B cell (primary cell): ENCODE results near the gene ZNF3. TPM values are rescaled to one million over a fixed set of nuclear protein-coding genes. Genes with fewer than 3 reads are reported as not detected.

Source experiments
- ATAC-seq: fragments of 200-7000 bp; cut with Tn5 transposase; one replicate; pipeline ENCODE4 v1.10.0; 2021; ENCODE audit warnings: low read depth, mild to moderate bottlenecking, moderate number of reproducible peaks, moderate library complexity
- CTCF ChIA-PET: fragments of 350-600 bp; sonication (Branson Sonifier 250); formaldehyde crosslinking; loops from one replicate; lab custom pipeline; 2021; ENCODE audit warnings: antibody characterized with exemption, inconsistent platforms; lab: Charles Lee
- POLR2A ChIA-PET: fragments of 350-600 bp; sonication (Branson Sonifier 250); formaldehyde crosslinking; loops from one replicate; lab custom pipeline; 2021; ENCODE audit warnings: antibody characterized with exemption; lab: Charles Lee
- DNase-seq: peaks from one replicate; pipeline ENCODE4 v3.0.0; 2013
- H2AFZ ChIP-seq: 2 replicates; pipeline ENCODE4 v1.6.1; 2012; ENCODE audit warnings: mild to moderate bottlenecking, low read depth, low read length; ENCODE audit not compliant: insufficient read depth, poor library complexity, severe bottlenecking
- H3K27ac ChIP-seq, 2 donors: 1 replicate in 1 of 2; 2 replicates in 1 of 2; pipeline ENCODE4 v1.5.1; 2012 to 2013; ENCODE audit warnings: low read length in 2 of 2, mild to moderate bottlenecking in 2 of 2, moderate library complexity in 1 of 2
- H3K27me3 ChIP-seq, 4 experiments: fragments of 200-600 bp in 1 of 4; sonication (generic) in 1 of 4; replicated peaks in 1 of 4; 1 replicate in 2 of 4; 2 replicates in 2 of 4; pipeline versions ENCODE4 v1.6.1 to v1.7.0; 2013 to 2016; ENCODE audit warnings: low read length in 3 of 4, mild to moderate bottlenecking in 2 of 4, mixed read lengths in 1 of 4, moderate library complexity in 1 of 4; ENCODE audit not compliant: insufficient read depth in 4 of 4, control insufficient read depth in 3 of 4; ENCODE audit errors: control extremely low read depth in 1 of 4
- H3K36me3 ChIP-seq, 2 experiments: replicated peaks in 1 of 2; 1 replicate in 1 of 2; 2 replicates in 1 of 2; pipeline versions ENCODE4 v1.6.1 to v1.7.1; 2013; ENCODE audit warnings: low read length in 1 of 2; ENCODE audit not compliant: insufficient read depth in 2 of 2, control insufficient read depth in 1 of 2; ENCODE audit errors: control extremely low read depth in 1 of 2, extremely low read depth in 1 of 2
- H3K4me1 ChIP-seq, 2 donors: fragments of 200-600 bp in 1 of 2; sonication (generic) in 1 of 2; 1 replicate in 1 of 2; 2 replicates in 1 of 2; pipeline versions ENCODE4 v1.5.1 to v1.6.1; 2013 to 2017; ENCODE audit warnings: low read length in 2 of 2; ENCODE audit not compliant: control insufficient read depth in 2 of 2, insufficient read depth in 2 of 2
- H3K4me2 ChIP-seq: replicated peaks from 2 replicates; pipeline ENCODE3; 2012; ENCODE audit warnings: mild to moderate bottlenecking, low read depth, low read length; ENCODE audit not compliant: poor library complexity, severe bottlenecking
- H3K4me3 ChIP-seq, 5 experiments: fragments of 200-600 bp in 1 of 5; sonication (generic) in 1 of 5; 1 replicate in 3 of 5; 2 replicates in 2 of 5; pipeline versions ENCODE4 v1.5.1 to v1.7.0; 2011 to 2016; ENCODE audit warnings: low read length in 4 of 5, mild to moderate bottlenecking in 4 of 5, low read depth in 2 of 5, control low read depth in 1 of 5, moderate library complexity in 1 of 5; ENCODE audit not compliant: insufficient read depth in 1 of 5; ENCODE audit errors: control extremely low read depth in 1 of 5, extremely low read depth in 1 of 5
- H3K79me2 ChIP-seq: fragments of 200-600 bp; sonication (generic); one replicate; pipeline ENCODE4 v1.6.0; 2016; ENCODE audit warnings: low read length; ENCODE audit not compliant: control insufficient read depth, insufficient read depth
- H3K9ac ChIP-seq: fragments of 200-600 bp; sonication (generic); 2 replicates; pipeline ENCODE4 v1.6.1; 2017; ENCODE audit warnings: mild to moderate bottlenecking, low read length, moderate library complexity
- H3K9me3 ChIP-seq, 3 donors: one replicate each; pipeline versions ENCODE4 v1.6.1 to v1.7.1; 2013; ENCODE audit warnings: low read length in 2 of 3; ENCODE audit not compliant: control insufficient read depth in 2 of 3, insufficient read depth in 1 of 3; ENCODE audit errors: control extremely low read depth in 1 of 3
- H4K20me1 ChIP-seq: 2 replicates; pipeline ENCODE4 v1.6.0; 2012; ENCODE audit warnings: mild to moderate bottlenecking, low read length; ENCODE audit not compliant: insufficient read depth, control insufficient read depth, poor library complexity, severe bottlenecking
- H3K27ac Mint-ChIP-seq: one replicate; pipeline ENCODE4 v1.8.0; 2021; ENCODE audit warnings: mixed read lengths
- H3K27me3 Mint-ChIP-seq: one replicate; pipeline ENCODE4 v1.8.0; 2021; ENCODE audit warnings: mixed read lengths
- H3K4me1 Mint-ChIP-seq: one replicate; pipeline ENCODE4 v1.8.0; 2021; ENCODE audit warnings: mixed read lengths
- H3K4me3 Mint-ChIP-seq: one replicate; pipeline ENCODE4 v1.8.0; 2021; ENCODE audit warnings: mixed read lengths
- H3K9me3 Mint-ChIP-seq: one replicate; pipeline ENCODE4 v1.8.0; 2022; ENCODE audit warnings: mixed read lengths; ENCODE audit not compliant: insufficient read depth
- CTCF ChIP-seq: fragments of 200-600 bp; IDR thresholded peaks from one replicate; pipeline ENCODE4 v1.8.0; 2022; ENCODE audit warnings: antibody characterized with exemption, mild to moderate bottlenecking
- EZH2 ChIP-seq: IDR thresholded peaks from 2 replicates; pipeline ENCODE4 v1.6.1; 2012; ENCODE audit warnings: borderline replicate concordance, low read depth, mild to moderate bottlenecking, moderate library complexity, low read length; ENCODE audit not compliant: insufficient read depth, poor library complexity, severe bottlenecking
- WGBS: methylation state at CpG from one replicate; pipeline ENCODE4 v1.1.5; 2013; ENCODE audit warnings: missing lambda C conversion rate; ENCODE audit not compliant: insufficient coverage; 5-methylcytosine and 5-hydroxymethylcytosine counted together
- intact Hi-C: fragments of 100-400 bp; cut with micrococcal nuclease; formaldehyde crosslinking; loops from one replicate; pipeline ENCODE4 v1.10.0; 2022
- polyA plus RNA-seq: library from polyadenylated mRNA; depleted of rRNA; stranded (reverse); fragments of >200 nt; gene quantifications from 2 replicates; pipeline ENCODE4 v1.2.3, GENCODE V29; 2012
- total RNA-seq, 2 donors: library from RNA; stranded (reverse); fragments of 120-200 nt in 1 of 2; gene quantifications; 1 replicate in 1 of 2; 2 replicates in 1 of 2; pipeline versions ENCODE4 v1.2.3 to v1.2.4, GENCODE V29; 2013 to 2022

Gene ZNF3
- total and polyA plus RNA-seq, 2 donors (not counting 1 experiment from before 2014, with no cell fraction given): 19.2 to 44.8 TPM

- Histone ChIP-seq H3K79me2 (peaks cover 35% of the 10 kb centered on the region), H3K4me2 (no peak overlapping the region), H3K4me1 (peaks cover 10 to 15% of the 10 kb centered on the region in 2 donors), H3K9me3 (no peaks in the 10 kb centered on the region), H4K20me1 (peaks cover 49% of the 10 kb centered on the region), H3K9ac (no peak overlapping the region), H2AFZ (no peak overlapping the region), H3K27ac (no peak overlapping the region), H3K4me3 (no peak overlapping the region), H3K36me3 (peaks cover 2 to 89% of the 10 kb centered on the region in 2 experiments), H3K27me3 (no peaks in the 10 kb centered on the region)
- WGBS: 100% methylated on average over 3 of the region's 9 CpGs
- intact Hi-C loops: no loop called here
- Mint-ChIP-seq H3K4me1 (peaks cover 29% of the 10 kb centered on the region), H3K27ac (no peak overlapping the region), H3K4me3 (no peak overlapping the region), H3K9me3 (no peaks in the 10 kb centered on the region), H3K27me3 (no peaks in the 10 kb centered on the region)
- no peak for ATAC-seq
- DNase-seq: no peak
- ChIA-PET CTCF (no interaction called here), POLR2A (interaction anchor here (0.5 kb wide), 1 partner anchor 990 kb away, joined by 8 read pairs; the partner anchor contains the start of gene TRIM56)
- TF ChIP-seq EZH2 (no peak), CTCF (no peak)
These were observed 13.8 kb upstream of the ZNF3 start for GRCh38 chr7:100095289-100095688.

- ChIA-PET CTCF (no interaction called here), POLR2A (no interaction called here)
- no peaks in the 10 kb centered on the region for H3K9me3 ChIP-seq
- H3K4me3 ChIP-seq: no peak overlapping the region
- WGBS: 96% methylated on average over 16 of the region's 16 CpGs
- H3K27me3 ChIP-seq: no peaks in the 10 kb centered on the region
- H3K4me2 ChIP-seq: no peak overlapping the region
- H3K27ac Mint-ChIP-seq: no peak overlapping the region
- no peaks in the 10 kb centered on the region for H3K9me3 Mint-ChIP-seq
- H3K36me3 ChIP-seq: peaks cover 2 to 83% of the 10 kb centered on the region in 2 experiments
- peaks cover 7 to 12% of the 10 kb centered on the region in 2 donors for H3K4me1 ChIP-seq
- H3K9ac ChIP-seq: no peak overlapping the region
- peaks cover 24% of the 10 kb centered on the region for H3K4me1 Mint-ChIP-seq
- intact Hi-C loops: no loop called here
- DNase-seq: no peak
- peaks cover 22% of the 10 kb centered on the region for H3K79me2 ChIP-seq
- no peak for ATAC-seq
- TF ChIP-seq EZH2 (no peak), CTCF (no peak)
- no peak overlapping the region for H2AFZ ChIP-seq
- peaks cover 47% of the 10 kb centered on the region for H4K20me1 ChIP-seq
- H3K27ac ChIP-seq: no peak overlapping the region
- H3K27me3 Mint-ChIP-seq: no peaks in the 10 kb centered on the region
- no peak overlapping the region for H3K4me3 Mint-ChIP-seq
These were observed 12.5 kb upstream of the ZNF3 start for GRCh38 chr7:100093925-100094486.
